Middle frontal gyrus (tissue), 1 donor: ENCODE measurements around the gene GPR27.

Experiments
- DNase-seq: peaks from one replicate; pipeline ENCODE4 v3.0.0-alpha.2; 2015; ENCODE audit warnings: low spot score; ENCODE audit errors: extremely low spot score

GPR27 gene

DNA sequence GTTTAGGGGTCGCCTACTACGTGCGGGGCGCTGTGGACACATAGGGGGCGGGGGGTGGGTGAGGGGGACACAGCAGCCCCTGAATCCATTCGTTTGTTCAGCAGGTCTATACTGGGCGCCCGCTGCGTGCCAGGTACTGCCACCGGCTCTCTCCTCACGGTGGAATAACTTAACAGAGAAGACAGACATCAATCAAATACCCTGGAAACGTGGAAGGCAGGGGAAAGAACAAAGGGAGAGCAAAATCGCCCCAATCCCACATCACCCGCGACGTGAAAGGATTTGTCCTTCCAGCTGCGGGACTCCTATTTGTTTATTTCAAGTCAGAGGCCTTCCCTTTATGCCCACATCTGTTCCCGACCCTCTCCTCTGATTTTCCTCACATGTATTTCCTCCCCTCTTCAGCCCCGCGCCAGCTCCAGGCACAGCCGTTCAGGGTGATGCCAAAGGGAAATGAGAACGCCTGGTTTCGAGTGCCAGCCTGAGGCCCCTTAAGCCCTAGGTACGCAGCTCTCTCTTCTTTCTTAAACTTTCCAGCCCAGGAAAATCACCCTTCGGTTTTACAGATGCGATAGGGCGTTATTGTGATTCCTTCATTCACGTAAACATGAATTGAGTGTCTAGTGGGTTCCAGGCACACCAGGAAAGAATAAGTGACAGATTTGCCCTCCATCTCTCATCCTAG lies 32.0 kb downstream of the GPR27 start:
- no peak for DNase-seq

DNA sequence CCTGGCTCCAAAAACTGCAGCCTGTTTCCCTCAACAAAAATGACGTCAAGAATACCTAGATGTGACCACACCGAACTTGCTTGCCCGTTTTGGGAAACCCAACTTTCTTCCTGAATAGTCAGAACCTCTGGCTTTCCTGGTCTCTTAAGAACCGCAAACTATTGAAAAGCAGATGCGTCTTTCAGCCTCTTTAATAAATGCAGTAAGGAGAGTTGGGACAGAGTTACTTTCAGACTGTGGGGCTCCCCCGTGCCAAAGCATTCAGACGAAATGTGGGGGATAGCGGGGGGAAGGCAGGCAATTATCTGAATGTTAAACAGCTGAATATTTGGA lies 32.5 kb downstream of the GPR27 start:
- no peak for DNase-seq

DNA sequence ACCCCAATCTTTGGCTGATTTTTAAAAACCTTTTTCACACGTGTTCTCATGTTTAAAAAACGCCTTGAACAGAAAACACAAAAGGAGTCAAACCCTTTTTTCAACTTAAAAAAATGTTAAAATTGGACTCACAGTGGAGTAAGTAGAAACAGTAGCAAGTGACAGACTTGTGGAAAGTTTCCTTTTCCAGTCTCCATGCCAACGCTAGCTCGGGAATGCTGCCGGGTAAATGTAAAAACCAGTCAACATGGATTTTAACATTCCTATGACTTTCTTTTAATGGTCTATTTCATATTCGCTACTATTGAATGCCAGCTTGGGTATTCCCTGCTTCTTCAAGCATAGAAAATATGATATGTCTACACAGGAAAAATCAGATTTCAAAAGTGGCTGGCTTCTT lies 32.9 kb downstream of the GPR27 start:
- no peak for DNase-seq

DNA sequence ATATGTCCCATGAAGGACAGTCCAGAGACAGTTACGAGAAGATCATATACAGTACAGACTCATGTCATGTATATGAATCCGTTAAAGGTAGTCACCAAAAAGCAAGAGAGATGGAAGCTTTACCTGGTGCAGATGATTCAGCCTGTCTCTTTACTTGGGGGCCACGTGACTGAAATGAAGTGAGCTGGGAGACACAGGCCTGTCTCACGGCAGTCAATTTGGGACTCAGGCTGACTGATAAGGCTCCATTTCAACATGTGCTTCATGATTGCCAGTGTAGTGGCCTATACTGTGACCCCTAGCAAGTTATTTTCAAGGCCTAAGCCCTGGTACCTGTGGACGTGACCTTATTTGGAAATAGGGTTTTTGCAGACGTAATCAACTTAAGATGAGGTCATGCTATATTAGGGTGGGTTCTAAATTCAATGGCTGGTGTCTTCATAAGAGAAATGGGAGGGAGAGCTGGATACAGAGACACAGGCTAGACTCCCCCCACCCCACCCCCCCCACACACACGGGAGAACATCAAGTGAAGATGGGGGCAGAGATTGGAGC lies 34.3 kb downstream of the GPR27 start:
- no peak for DNase-seq

DNA sequence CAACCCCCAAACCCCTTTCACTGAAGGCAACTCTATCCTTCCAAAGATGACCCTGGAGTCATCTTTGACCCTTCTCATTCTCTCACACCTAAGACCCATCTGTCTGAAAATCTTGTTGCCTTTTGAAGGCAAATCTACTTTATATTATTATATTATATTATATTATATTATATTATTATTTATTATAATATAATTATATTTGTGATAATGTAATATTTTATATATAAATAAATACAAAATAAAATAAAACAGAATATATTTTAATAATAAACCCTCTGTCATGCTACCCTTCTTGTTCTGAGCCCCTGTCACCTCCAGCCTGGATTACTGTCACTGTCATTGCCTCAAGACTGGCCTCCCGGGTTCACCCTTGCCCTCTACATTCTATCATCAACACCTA lies 36.3 kb downstream of the GPR27 start:
- DNase-seq = no peak

DNA sequence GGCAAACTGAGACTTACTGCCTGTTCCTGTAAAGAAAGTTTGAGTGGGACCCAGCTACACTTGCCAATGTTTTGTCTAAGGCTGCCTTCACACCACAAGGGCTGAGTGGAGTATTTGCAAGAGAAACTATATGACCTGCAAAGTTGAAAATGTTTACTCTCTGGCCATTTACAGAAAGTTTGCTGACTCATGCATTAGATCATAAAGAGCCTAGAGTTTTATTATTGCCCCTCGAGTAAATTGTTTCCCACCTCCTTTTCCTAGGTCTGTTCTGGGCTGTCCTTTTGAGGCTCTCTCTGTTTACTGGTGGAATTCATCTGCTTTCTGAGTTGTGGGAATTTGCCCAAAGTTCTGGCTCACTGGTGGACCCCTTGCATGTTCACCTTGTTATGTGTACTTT lies 38.0 kb downstream of the GPR27 start:
- DNase-seq = no peak

DNA sequence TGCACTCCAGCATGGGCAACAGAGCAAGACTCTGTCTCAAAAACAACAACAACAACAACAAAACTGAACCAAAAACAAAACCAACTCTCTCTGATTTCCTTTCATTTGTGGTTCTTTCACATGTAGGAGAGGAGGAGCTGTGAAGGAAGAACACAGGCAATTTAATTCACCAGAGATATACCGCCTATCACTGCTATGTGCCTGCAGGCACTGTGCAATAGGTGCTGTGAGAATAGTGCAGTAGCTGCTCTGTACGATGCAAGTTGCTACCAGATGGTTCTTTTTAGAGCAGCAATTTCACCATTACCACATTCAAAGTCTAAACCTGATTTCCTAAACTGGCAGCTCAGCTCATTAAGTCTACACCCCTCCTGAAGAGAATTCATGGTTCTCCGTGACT lies 42.6 kb downstream of the GPR27 start:
- DNase-seq = no peak

DNA sequence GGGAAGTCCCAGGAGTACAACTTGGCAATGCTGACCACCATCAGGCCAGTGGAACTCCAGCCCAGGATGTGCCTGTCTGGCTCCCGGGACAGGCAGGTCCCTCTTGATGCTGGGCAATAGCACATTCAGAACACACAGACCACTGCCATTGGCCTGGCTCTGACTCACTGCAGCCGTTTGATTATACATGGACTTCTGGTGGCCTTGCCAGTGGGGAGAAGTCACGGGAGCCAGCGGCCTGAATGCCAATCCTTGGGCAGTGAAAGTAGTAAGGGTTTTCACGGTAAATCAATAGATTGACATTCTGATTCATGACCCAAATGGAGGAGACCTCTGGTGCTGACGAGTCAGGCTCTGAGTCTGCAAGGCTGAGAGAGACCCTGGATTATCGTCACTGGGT lies 43.8 kb downstream of the GPR27 start:
- DNase-seq = no peak

DNA sequence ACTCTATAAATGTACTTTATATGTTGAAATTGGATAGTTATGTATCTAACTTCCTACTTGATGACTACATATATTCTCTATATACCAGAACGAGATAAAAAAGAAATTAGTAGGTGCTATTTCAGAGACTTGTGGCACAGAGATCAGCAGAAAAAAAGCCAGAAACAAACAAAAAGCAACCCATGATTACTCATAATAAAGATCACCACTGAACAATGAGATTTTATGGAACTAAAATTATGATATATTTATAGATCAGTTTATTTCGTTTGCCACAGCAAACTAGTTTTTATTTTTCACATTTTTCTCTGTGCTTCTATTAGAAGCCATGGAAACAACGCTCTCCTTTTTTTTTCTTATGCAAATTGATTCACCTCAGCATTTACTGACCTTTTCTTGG lies 46.4 kb downstream of the GPR27 start:
- no peak for DNase-seq

DNA sequence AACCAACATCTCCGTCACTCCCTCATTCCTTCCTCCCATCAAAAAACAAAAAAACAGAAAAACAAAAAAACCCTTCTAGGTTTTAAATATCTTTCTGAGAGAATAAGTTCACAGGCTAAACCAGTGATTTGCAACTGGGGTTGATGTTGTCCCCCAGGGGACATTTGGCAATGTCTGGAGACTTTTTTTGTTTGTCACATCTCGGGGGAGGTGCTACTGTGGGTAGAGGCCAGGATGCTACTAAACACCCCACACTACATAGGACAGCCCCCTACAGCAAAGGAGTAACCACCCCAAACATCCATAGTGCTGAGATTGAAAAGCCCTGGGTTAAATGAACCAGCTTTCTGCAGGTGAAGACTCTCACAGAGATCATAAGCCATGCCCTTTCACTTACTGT lies 48.3 kb downstream of the GPR27 start:
- DNase-seq = no peak

DNA sequence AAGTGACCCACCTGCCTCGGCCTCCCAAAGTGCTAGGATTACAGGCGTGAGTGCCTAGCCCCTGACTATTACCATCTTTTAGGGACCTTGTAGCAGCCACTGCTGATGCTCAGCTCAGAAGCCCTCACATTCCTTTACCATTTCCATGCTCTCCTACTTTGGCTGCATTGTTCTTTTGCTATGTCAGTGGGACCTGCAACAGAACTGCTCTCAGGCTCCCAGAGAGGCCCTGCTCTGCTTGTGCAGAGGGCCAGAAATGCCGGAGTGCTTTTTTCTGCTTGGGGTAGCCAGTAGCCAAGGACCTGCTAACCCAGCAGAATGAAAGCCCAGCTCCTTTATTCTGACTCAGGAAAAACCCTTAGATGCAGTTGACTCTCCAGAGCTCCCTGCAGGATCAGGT lies 49.6 kb downstream of the GPR27 start:
- no peak for DNase-seq

DNA sequence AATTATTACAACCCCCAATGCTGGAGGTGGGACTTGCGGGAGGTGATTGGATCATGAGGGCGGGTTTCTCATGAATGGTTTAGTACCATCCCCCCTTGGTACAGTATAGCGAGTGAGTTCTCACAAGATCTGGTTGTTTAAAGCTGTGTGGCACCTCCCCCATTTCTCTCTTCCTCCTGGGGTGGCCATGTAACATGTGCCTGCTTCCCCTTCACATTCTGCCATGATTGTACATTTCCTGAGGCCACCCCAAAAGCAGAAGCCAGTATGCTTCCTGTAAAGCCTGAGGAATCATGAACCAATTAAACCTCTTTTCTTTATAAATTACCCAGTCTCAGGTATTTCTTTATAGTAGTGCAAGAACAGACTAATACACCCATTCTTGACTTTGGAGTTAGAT lies 51.5 kb downstream of the GPR27 start:
- DNase-seq = no peak

DNA sequence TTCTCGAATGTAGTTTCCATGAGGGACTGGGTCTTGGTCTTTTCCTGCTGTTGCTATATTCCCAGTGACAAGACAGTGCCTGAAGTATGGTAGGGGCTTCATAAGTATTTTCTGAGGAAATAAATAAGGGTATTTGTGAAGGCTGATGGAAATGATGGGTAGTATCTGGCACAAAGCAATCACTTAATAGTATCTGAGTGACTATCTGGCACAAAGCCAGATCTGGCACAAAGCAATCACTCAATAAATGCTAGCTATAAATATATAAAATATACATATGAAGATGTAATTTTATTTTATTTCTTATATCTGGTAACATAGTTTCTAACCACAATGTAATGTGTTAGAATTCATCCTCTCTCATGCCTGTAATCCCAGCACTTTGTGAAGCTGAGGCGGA lies 52.0 kb downstream of the GPR27 start:
- DNase-seq = no peak
